ENCODE results near the gene ACKR2. TPM values are rescaled to one million over a fixed set of nuclear protein-coding genes. Genes with fewer than 3 reads are reported as not detected.

ACKR2 gene
- total and polyA plus RNA-seq, 2 of the 13 experiments (the other 11 are each of a cell fraction or from before 2014, with no cell fraction given): 1.1 to 1.9 TPM

DNA sequence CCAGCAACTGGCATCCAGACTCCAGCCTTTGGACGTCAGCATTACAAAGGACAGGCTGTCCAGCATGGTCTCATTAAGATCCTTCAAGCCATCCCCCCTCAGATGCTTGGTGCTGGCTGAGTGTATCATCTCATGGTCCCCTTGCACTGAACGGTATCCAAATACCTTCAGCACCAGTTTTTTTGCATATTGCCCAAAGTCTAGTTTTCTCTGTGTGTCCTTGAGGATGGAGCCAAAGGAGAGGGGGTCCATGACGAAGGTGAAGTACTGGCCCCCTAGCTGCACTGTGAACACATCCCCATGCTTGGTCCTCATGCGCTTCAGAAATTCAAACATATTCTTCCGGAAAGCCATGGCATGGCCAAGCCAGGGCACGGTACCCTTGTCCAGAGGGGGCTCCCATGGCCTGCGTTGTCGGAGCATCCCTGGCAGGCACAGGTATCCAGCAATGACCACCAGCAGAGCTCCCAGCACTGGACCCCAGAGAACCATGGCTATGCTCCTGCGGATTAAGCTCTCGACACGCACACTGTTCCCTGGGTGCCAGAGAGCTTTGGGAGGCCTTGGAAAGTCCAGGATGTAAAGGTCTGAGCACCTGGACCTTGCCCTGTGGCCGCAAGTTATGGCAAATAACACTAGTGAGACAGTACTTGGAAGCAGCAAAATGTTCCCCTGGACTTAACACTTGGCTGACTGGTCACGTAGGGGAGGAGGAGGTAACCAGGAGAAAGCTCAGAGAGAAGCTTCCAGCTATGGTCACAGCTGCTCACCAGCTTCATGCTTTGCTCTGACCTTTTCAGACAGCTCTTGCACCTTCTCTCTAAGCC is 66.3 kb downstream of the ACKR2 start, which contains the start of gene CYP8B1 (continued):
- TF ChIP-seq ARID3A (IDR thresholded peaks at IDR 0.05; ENCODE audit: low read depth, low read length) (0 out of 2 replicates have a peak, but pooled peaks have one; percentile 17), HOXD1 (CRISPR knock-in tag; IDR thresholded peaks at IDR 0.05) (peak; percentile 60; the same call in 1 of the 2 replicates), ZNF431 (CRISPR knock-in tag; IDR thresholded peaks at IDR 0.05; ENCODE audit: borderline replicate concordance, low read depth) (0 out of 2 replicates have a peak, but pooled peaks have one; percentile 61), KAT7 (CRISPR knock-in tag; IDR thresholded peaks at IDR 0.05; ENCODE audit: borderline replicate concordance) (no peak; the same call in 1 of the 2 replicates), ZNF746 (CRISPR knock-in tag; IDR thresholded peaks at IDR 0.05) (peak; percentile 67; the same call in 1 of the 2 replicates), FOXA1 (IDR thresholded peaks at IDR 0.05) (no peak), FOXA1 (CRISPR knock-in tag; IDR thresholded peaks at IDR 0.05) (no peak), BATF2 (CRISPR knock-in tag; IDR thresholded peaks at IDR 0.05) (no peak), ZNF432 (CRISPR knock-in tag; IDR thresholded peaks at IDR 0.05; ENCODE audit: borderline replicate concordance) (no peak), HNRNPLL (IDR thresholded peaks at IDR 0.05; ENCODE audit: low read depth, low read length, poor library complexity, severe bottlenecking) (no peak)
- TF ChIP-seq, protein P1, sequence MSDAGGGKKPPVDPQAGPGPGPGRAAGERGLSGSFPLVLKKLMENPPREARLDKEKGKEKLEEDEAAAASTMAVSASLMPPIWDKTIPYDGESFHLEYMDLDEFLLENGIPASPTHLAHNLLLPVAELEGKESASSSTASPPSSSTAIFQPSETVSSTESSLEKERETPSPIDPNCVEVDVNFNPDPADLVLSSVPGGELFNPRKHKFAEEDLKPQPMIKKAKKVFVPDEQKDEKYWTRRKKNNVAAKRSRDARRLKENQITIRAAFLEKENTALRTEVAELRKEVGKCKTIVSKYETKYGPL (CRISPR knock-in tag; IDR thresholded peaks at IDR 0.05): no peak
- TF ChIP-seq, protein P2, sequence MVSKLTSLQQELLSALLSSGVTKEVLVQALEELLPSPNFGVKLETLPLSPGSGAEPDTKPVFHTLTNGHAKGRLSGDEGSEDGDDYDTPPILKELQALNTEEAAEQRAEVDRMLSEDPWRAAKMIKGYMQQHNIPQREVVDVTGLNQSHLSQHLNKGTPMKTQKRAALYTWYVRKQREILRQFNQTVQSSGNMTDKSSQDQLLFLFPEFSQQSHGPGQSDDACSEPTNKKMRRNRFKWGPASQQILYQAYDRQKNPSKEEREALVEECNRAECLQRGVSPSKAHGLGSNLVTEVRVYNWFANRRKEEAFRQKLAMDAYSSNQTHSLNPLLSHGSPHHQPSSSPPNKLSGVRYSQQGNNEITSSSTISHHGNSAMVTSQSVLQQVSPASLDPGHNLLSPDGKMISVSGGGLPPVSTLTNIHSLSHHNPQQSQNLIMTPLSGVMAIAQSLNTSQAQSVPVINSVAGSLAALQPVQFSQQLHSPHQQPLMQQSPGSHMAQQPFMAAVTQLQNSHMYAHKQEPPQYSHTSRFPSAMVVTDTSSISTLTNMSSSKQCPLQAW (CRISPR knock-in tag; IDR thresholded peaks at IDR 0.05): peak; percentile 79
- TF ChIP-seq, protein P3, sequence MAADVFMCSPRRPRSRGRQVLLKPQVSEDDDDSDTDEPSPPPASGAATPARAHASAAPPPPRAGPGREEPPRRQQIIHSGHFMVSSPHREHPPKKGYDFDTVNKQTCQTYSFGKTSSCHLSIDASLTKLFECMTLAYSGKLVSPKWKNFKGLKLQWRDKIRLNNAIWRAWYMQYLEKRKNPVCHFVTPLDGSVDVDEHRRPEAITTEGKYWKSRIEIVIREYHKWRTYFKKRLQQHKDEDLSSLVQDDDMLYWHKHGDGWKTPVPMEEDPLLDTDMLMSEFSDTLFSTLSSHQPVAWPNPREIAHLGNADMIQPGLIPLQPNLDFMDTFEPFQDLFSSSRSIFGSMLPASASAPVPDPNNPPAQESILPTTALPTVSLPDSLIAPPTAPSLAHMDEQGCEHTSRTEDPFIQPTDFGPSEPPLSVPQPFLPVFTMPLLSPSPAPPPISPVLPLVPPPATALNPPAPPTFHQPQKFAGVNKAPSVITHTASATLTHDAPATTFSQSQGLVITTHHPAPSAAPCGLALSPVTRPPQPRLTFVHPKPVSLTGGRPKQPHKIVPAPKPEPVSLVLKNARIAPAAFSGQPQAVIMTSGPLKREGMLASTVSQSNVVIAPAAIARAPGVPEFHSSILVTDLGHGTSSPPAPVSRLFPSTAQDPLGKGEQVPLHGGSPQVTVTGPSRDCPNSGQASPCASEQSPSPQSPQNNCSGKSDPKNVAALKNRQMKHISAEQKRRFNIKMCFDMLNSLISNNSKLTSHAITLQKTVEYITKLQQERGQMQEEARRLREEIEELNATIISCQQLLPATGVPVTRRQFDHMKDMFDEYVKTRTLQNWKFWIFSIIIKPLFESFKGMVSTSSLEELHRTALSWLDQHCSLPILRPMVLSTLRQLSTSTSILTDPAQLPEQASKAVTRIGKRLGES (CRISPR knock-in tag; IDR thresholded peaks at IDR 0.05; ENCODE audit: borderline replicate concordance): no peak
- TF ChIP-seq, protein P4, sequence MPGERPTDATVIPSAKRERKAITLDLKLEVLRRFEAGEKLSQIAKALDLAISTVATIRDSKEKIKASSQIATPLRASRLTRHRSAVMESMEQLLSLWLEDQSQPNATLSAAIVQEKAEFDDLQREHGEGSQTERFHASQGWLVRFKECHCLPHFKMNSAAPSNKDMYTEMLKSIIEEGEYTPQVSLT (CRISPR knock-in tag; IDR thresholded peaks at IDR 0.05; ENCODE audit: borderline replicate concordance, low read depth): no peak
